ENCODE measurements around the gene PDLIM3.
"Not testable (repeated sequence)": the region's sequence is repeated elsewhere in the genome, so short reads cannot be mapped to it uniquely, and the experiment has no call there.

Gene PDLIM3, protein sequence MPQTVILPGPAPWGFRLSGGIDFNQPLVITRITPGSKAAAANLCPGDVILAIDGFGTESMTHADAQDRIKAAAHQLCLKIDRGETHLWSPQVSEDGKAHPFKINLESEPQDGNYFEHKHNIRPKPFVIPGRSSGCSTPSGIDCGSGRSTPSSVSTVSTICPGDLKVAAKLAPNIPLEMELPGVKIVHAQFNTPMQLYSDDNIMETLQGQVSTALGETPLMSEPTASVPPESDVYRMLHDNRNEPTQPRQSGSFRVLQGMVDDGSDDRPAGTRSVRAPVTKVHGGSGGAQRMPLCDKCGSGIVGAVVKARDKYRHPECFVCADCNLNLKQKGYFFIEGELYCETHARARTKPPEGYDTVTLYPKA

DNA sequence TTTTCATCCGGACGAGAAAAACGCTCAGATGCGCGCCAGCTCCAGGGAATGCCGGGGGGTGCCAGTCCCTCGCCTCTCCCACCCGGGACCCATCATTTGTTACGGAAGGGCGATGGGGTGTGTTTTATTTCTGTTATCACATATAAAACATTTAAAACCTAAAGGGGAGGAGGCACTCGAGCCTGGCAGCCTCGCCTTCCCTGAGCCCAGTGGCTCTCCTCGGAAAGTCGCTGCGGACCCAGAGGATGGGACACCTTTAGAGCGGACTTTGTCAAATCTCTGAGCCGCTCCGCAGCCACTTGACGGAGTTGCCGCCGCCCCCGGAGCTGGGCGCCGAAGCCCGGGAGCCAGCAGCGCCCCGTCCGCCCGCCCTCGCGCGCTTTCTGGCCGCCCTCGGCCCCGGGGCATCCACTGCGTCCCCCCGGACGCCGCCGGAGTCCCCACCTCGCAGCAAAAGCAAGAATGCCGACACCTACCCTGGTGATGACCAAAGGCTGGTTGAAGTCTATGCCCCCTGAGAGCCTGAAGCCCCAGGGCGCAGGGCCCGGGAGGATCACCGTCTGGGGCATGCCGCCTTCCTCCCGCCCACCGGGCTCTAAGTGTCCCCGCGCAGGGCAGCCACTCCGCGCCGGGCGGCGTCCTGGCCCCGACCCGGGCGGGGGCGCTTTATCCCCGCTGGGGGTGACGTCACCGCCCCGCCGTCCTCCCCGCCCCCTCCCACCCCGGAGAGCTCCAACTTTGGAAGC is at the start of gene PDLIM3:
Gene PDLIM3 (minus strand): TSS at position 642 of the 746 bp plus-strand sequence. CDS start 73 bp downstream, at position 569.
- DNase-seq (ENCODE audit: low read depth) = no peak

GRCh38 chr4:185583813-185584212 is 48.5 kb upstream of the PDLIM3 start:
- no peak for DNase-seq (ENCODE audit: low read depth)

GRCh38 chr4:185582651-185583400 is 47.5 kb upstream of the PDLIM3 start:
- DNase-seq (ENCODE audit: low read depth) = no peak

DNA sequence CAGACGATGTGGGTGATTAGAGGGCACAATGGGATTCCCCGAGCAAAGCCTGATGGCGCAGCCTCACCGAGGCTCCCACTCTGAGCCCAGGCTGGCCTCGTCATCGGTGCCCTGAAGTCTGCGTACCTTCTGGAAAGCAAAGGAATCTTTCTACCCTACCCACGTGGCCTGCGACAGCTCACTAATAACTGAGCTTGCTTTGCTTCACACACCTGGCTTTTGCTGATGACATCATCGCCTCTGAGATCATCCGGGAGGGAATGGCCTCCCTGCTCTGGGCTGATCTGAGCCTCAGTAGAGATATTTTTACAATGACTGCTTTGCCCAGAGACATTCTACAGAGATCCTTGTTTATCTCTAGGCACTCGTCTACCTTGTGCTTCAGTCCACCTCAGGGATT is 45.4 kb upstream of the PDLIM3 start:
- no peak for DNase-seq (ENCODE audit: low read depth)

DNA sequence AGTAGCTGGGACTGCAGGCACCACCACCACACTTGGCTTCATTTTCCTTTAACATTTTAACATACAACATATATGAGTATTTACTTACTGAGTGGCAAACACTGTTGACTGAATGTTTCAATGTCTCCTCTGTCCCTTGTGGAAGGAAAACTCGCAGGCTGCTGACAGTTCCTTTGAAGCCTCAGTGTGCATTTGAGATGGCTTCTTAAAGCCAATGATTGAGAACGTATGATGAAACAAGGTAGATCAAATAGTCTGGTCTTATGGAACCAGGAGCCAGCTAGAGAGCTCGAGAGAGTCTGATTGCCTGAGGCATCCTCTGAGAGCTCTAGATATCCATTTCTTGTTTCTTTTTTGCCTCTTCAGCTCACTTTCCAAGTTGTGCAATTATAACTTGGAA is 43.0 kb upstream of the PDLIM3 start:
- no peak for DNase-seq (ENCODE audit: low read depth)

DNA sequence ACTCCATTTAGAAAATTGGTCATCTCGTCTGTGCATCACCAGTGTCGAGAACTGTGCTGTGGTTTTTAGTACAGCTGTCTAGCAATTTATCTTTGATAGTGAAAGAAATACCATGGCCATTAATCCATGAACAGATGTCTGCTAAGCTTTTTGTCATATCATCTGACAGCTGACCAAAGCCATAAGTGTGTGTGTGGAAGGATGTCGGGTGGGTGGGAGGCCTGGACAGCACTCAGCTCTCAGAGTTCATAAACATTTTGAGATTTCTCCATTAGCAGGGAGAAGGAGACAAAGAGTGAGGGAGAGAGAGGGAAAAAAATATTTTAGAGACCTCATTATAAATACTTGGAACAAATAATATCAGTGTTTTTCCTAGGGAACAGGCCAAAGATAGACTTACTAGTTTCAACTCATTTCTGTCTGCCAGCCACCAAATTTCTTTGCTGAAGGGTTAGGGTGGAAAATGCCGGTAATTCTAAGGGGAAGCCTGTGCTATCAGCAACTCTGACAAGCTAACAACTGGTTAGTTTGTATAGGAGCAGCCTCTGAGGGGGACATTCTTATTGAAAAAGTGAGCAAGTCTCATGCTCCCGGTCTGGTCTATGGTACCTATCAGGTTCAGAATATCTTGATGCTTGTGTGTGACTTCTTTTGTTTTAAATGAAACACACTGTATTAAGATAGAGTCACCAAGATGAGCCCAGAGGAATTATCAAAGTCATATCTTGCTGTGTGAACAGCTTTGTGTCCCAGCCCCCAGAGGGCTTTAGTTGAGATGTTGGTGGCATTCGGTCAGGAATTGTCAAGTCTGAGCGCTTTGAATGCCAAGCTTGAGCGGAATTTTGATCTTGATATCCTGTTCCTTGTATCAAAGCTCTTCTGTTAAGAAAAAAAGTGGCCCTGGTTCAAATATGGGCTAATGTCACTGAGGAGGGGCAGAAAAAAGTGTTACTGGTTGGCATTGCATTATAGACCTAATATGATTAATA is 41.9 kb upstream of the PDLIM3 start:
- DNase-seq (ENCODE audit: low read depth) = no peak

GRCh38 chr4:185576314-185576961 is 41.1 kb upstream of the PDLIM3 start:
- no peak for DNase-seq (ENCODE audit: low read depth)

- DNase-seq (ENCODE audit: low read depth) = no peak
Observed at GRCh38 chr4:185573651-185574199, 38.4 kb upstream of the PDLIM3 start.

DNA sequence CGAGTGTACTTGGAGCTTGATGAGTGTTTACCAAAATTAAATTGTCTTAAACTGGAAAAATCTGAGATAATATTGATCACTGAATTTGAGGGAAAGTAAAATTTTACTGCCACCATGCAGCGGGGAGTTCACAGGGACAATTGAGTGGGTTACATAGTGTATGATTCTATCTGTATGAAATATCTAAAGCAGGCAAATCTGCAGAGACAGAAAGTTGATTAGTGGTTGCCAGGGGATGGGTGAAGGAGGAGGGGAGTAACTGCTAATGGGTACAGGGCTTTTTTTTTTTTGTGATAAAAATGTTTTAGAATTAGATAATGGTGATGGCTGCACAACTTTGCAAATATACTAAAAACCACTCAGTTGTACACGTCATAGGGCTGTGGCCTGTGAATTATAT is 35.4 kb upstream of the PDLIM3 start:
- no peak for DNase-seq (ENCODE audit: low read depth)

- DNase-seq (ENCODE audit: low read depth) = no peak
Observed at GRCh38 chr4:185567381-185568376, 32.4 kb upstream of the PDLIM3 start.

GRCh38 chr4:185566972-185567371 is 31.7 kb upstream of the PDLIM3 start:
- DNase-seq (ENCODE audit: low read depth) = no peak

- DNase-seq (ENCODE audit: low read depth) = no peak
Observed at GRCh38 chr4:185566425-185566824, 31.1 kb upstream of the PDLIM3 start.

DNA sequence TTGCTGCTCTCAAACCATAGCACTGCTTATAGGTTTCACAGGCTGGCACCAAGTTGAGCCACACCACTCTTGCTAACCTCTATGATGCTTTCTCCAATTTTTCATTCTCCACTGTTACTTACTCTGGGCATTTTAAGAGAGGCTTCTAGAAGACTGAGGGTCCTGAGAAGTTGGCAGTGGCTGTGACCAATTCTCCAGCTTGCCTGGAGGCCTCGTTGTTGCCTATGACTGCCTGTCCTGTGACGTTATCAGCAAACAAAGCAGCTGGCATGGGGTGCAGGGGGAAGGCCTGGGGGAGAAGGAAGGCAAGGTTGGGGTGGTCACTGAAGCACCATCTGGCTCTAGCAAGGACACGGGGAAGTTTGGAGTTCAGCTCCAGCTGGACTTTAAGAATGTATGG is 30.4 kb upstream of the PDLIM3 start:
- DNase-seq (ENCODE audit: low read depth) = no peak

DNA sequence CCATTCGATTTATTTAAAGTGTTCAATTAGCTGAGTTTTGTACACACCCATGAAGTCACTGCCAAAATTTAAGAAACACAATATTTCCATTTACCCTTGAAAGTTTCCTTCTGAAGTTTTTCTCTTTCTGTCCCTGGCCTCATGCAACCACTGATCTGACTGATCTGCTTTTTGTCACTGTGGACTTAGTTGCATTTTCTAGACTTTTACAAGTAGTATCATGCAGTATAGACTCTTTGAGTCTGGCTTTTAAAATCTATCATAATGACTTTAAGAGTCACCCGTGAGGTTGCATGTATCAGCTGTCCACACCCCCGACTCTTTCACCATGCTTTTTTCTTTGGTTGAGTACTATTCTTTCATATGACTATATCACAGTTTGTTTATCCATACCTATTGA is 29.0 kb upstream of the PDLIM3 start:
- no peak for DNase-seq (ENCODE audit: low read depth)

DNA sequence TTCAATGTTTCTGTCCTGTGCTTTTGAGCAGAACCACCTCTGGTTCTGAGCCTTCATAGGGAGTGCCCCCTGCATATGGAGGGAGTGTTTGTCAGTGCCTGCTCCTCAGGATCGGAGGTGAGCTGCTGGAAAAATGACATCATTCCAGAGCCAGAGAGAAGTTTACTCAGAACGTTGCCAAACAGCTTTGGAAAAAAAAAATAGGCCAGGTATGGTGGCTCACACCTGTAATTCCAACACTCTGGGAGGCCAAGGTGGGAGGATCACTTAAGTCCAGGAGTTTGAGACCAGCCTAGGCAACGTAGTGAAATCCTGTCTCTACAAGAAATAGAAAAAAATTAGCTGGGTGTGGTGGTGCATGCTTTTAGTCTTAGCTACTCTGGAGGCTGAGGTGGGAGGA is 27.2 kb upstream of the PDLIM3 start:
- no peak for DNase-seq (ENCODE audit: low read depth)

DNA sequence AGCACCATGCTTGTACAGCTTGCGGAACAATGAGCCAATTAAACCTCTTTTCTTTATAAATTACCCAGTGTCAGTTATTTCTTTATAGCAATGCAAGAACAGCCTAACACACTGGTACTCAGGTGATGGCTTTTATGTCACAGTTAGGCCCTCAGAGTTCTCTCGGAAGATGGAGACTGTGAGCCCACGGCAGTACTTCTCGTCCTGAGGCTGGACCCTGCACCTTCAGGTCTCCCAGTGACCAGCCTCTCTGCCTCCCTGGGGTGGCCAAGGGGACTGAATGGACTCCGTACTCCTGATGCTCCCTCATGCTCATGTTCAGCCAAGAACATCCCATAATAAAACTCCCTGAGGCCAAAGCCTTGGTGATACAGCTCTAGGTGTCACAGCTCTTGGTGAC is 25.0 kb upstream of the PDLIM3 start:
- no peak for DNase-seq (ENCODE audit: low read depth)

GRCh38 chr4:185559915-185560281 is 24.6 kb upstream of the PDLIM3 start:
- no peak for DNase-seq (ENCODE audit: low read depth)

DNA sequence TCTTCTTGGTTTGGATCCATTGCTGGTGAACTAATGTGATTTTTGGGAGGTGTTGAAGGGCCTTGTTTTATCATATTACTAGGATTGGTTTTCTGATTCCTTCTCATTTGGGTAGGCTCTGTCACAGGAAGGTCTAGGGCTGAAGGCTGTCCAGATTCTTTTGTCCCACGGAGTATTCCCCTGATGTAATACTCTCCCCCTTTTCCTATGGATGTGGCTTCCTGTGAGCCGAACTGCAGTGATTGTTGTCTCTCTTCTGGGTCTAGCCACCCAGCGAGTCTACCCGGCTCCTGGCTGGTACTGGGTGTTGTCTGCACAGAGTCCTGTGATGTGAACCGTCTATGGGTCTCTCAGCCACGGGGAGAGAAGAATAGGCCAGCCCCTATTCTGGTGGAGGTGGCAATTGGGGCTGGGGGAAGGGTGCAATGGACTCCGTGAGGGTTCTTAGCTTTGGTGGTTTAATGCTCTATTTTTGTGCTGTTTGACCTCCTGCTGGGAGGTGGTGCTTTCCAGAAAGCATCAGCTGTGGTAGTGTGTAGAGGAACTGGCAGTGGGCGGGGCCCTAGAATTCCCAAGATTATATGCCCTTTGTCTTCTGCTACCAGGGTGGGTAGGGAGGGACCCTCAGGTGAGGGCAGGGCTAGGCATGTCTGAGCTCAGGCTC is 24.1 kb upstream of the PDLIM3 start:
- not testable (repeated sequence) for DNase-seq (ENCODE audit: low read depth)

Data from stimulated activated CD8-positive, alpha-beta memory T cell treated with anti-CD3 and anti-CD28 coated beads, Interleukin-15, amount 100 ng/mL, for 1 hour (primary cell).